PC-9 (cell line): ENCODE measurements around the gene CYB5A. TPM values are rescaled to one million over a fixed set of nuclear protein-coding genes. Genes with fewer than 3 reads are reported as not detected.

Experiments
- BruUV-seq: library from RNA; stranded (reverse); fragments of 400-500 nt; replicated peaks from 2 replicates; lab custom pipeline; 2021; lab: Mats Ljungman, UMichigan
- CTCF ChIA-PET: fragments of 300-600 bp; sonication (Branson Sonifier 250); formaldehyde crosslinking; loops from one replicate; lab custom pipeline; 2022; ENCODE audit warnings: antibody characterized with exemption; lab: Charles Lee
- POLR2A ChIA-PET: fragments of 300-600 bp; sonication (Branson Sonifier 250); formaldehyde crosslinking; loops from one replicate; lab custom pipeline; 2022; ENCODE audit warnings: antibody characterized with exemption; ENCODE audit not compliant: unreplicated experiment; lab: Charles Lee
- DNase-seq, 2 experiments: peaks; one replicate each; pipeline versions ENCODE4 v3.0.0 to v3.0.0-alpha.2; 2015 to 2022; ENCODE audit warnings: mixed read lengths in 1 of 2
- H2AFZ ChIP-seq: fragments of 200-600 bp; sonication (generic); 2 replicates; pipeline ENCODE4 v1.8.1; 2017; ENCODE audit warnings: antibody characterized with exemption
- H3F3A ChIP-seq: fragments of 200-600 bp; sonication (generic); 2 replicates; pipeline ENCODE4 v1.8.1; 2017; ENCODE audit warnings: antibody characterized with exemption, mild to moderate bottlenecking, low read depth; ENCODE audit not compliant: insufficient read depth
- H3K27ac ChIP-seq: fragments of 200-600 bp; sonication (generic); 2 replicates; pipeline ENCODE4 v1.6.1; 2016; ENCODE audit warnings: mixed run types
- H3K27me3 ChIP-seq: fragments of 200-600 bp; sonication (generic); 2 replicates; pipeline ENCODE4 v1.6.1; 2016; ENCODE audit warnings: low read depth, mixed run types; ENCODE audit not compliant: insufficient read depth
- H3K36me3 ChIP-seq: fragments of 200-600 bp; sonication (generic); 2 replicates; pipeline ENCODE4 v1.6.1; 2016; ENCODE audit warnings: low read depth, mixed run types
- H3K4me1 ChIP-seq: fragments of 200-600 bp; sonication (generic); replicated peaks from 2 replicates; pipeline ENCODE4 v1.6.1; 2016; ENCODE audit warnings: mixed run types; ENCODE audit not compliant: insufficient read depth
- H3K4me2 ChIP-seq: fragments of 200-600 bp; sonication (generic); 2 replicates; pipeline ENCODE4 v1.6.1; 2017; ENCODE audit warnings: mixed run types
- H3K4me3 ChIP-seq: fragments of 200-600 bp; sonication (generic); 2 replicates; pipeline ENCODE4 v1.6.1; 2016; ENCODE audit warnings: mixed run types
- H3K79me2 ChIP-seq: fragments of 200-600 bp; sonication (generic); 2 replicates; pipeline ENCODE4 v1.6.1; 2017; ENCODE audit warnings: low read depth, mixed run types
- H3K9me2 ChIP-seq: fragments of 200-600 bp; sonication (generic); 2 replicates; pipeline ENCODE4 v1.8.1; 2017; ENCODE audit warnings: mild to moderate bottlenecking; ENCODE audit not compliant: insufficient read depth
- H3K9me3 ChIP-seq: fragments of 200-600 bp; sonication (generic); 2 replicates; pipeline ENCODE4 v1.8.1; 2016; ENCODE audit warnings: low read depth; ENCODE audit not compliant: insufficient read depth
- H4K20me1 ChIP-seq: fragments of 200-600 bp; sonication (generic); 2 replicates; pipeline ENCODE4 v1.8.1; 2017; ENCODE audit not compliant: insufficient read depth
- EZH2 ChIP-seq: fragments of 200-600 bp; sonication (generic); IDR thresholded peaks from 2 replicates; pipeline ENCODE4 v1.8.0; 2017; ENCODE audit warnings: antibody characterized with exemption, low read depth
- intact Hi-C: fragments of 100-400 bp; cut with micrococcal nuclease; formaldehyde crosslinking; loops from one replicate; pipeline ENCODE4 v1.10.0; 2022; ENCODE audit not compliant: unreplicated experiment
- total RNA-seq: library from RNA; stranded (reverse); gene quantifications from 2 replicates; pipeline ENCODE4 v1.2.3, GENCODE V29; 2021
- TF ChIP-seq, protein P1 (sequence below): fragments of 200-600 bp; sonication (generic); conservative IDR thresholded peaks from 2 replicates; pipeline ENCODE4 v1.6.1; 2017; ENCODE audit warnings: mixed run types, antibody characterized with exemption, mild to moderate bottlenecking, moderate library complexity

CYB5A gene
- total RNA-seq, 1 experiment from 2014 or later, result 109 TPM

DNA sequence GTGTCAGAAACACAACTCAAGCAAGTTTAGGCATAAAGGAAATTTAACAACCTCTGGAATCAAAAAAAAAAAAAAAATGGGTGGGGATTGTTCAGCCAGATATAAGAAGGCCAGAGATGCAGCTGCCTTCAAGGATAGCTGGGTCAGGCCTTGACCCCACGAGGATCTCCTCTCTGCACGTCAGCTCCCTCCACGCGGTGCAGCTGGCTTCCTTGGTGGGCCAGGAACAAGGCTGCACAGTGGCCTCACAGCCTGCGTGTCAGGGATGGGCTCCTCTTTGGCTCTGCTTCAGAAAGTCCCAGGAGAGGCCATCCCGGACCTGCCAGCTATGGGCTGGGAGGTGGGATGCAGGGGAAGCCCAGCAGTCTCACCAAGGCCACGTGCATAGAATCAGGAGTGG is 88.0 kb downstream of the CYB5A start:
- no peak for TF ChIP-seq EZH2
- TF ChIP-seq, protein P1, sequence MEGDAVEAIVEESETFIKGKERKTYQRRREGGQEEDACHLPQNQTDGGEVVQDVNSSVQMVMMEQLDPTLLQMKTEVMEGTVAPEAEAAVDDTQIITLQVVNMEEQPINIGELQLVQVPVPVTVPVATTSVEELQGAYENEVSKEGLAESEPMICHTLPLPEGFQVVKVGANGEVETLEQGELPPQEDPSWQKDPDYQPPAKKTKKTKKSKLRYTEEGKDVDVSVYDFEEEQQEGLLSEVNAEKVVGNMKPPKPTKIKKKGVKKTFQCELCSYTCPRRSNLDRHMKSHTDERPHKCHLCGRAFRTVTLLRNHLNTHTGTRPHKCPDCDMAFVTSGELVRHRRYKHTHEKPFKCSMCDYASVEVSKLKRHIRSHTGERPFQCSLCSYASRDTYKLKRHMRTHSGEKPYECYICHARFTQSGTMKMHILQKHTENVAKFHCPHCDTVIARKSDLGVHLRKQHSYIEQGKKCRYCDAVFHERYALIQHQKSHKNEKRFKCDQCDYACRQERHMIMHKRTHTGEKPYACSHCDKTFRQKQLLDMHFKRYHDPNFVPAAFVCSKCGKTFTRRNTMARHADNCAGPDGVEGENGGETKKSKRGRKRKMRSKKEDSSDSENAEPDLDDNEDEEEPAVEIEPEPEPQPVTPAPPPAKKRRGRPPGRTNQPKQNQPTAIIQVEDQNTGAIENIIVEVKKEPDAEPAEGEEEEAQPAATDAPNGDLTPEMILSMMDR, result no peak
- H3K9me2 ChIP-seq, result no peaks in the 10 kb centered on the region
- peaks cover 7% of the 10 kb centered on the region for H3K4me1 ChIP-seq
- intact Hi-C loops, result no loop called here
- H3K4me2 ChIP-seq, result no peak overlapping the region
- DNase-seq, result peak in 1 of 2 experiments; percentile 28
- no peak overlapping the region for H3K4me3 ChIP-seq
- H3K36me3 ChIP-seq, result no peaks in the 10 kb centered on the region
- no TSS peak for BruUV-seq
- no peaks in the 10 kb centered on the region for H3K9me3 ChIP-seq
- no peaks in the 10 kb centered on the region for H3K79me2 ChIP-seq
- no peak overlapping the region for H2AFZ ChIP-seq
- ChIA-PET POLR2A (no interaction called here), CTCF (interaction anchor here (0.5 kb wide), 1 partner anchor 348 kb away, joined by 3 read pairs; no protein-coding TSS in a partner anchor)
- peaks cover 3% of the 10 kb centered on the region; the same call in 1 of the 2 replicates for H3F3A ChIP-seq
- H4K20me1 ChIP-seq, result no peaks in the 10 kb centered on the region
- H3K27ac ChIP-seq, result no peak overlapping the region
- H3K27me3 ChIP-seq, result no peaks in the 10 kb centered on the region

Other genes with a start within 250 kb of the CYB5A start
- gene FBXO15, start 144.1 kb downstream of the CYB5A start, total RNA-seq, result 2.2 and 3.9 TPM in 2 replicates
- gene TIMM21, start 143.4 kb downstream of the CYB5A start, total RNA-seq, result 17.9 and 32.6 TPM in 2 replicates
- not detected in 2 replicates for gene C18orf63, start 23.9 kb upstream of the CYB5A start, total RNA-seq
- not detected in 2 replicates for gene DIPK1C, start 165.3 kb upstream of the CYB5A start, total RNA-seq
- gene CNDP2, start 204.4 kb upstream of the CYB5A start, total RNA-seq, result 161 and 183 TPM in 2 replicates
- gene CNDP1, start 242.5 kb upstream of the CYB5A start, total RNA-seq, result not detected in 2 replicates